Measurements from ENCODE around the gene NUAK1.

NUAK1 gene

GRCh38 chr12:106073179-106073578 is 65.6 kb downstream of the NUAK1 start:
- TF ChIP-seq CTCF (IDR thresholded peaks at IDR 0.05; ENCODE audit: low read depth, low read length, poor library complexity, severe bottlenecking) (no peak), EZH2phosphoT487 (IDR thresholded peaks at IDR 0.05; ENCODE audit: borderline replicate concordance, low read length) (no peak)
- Histone ChIP-seq H3K27me3 (ENCODE audit: control insufficient read depth, low read length) (peaks cover 15% of the 10 kb centered on the region), H3K36me3 (ENCODE audit: control insufficient read depth, low read length) (no peaks in the 10 kb centered on the region), H3K9me3 (ENCODE audit: control insufficient read depth, insufficient read depth, low read length) (no peaks in the 10 kb centered on the region), H3K4me1 (ENCODE audit: control insufficient read depth, low read length) (no peaks in the 10 kb centered on the region), H3K27ac (ENCODE audit: low read depth, low read length) (no peak overlapping the region), H3K79me2 (ENCODE audit: control insufficient read depth, low read length) (no peaks in the 10 kb centered on the region), H3F3A (ENCODE audit: control insufficient read depth, insufficient read depth) (no peaks in the 10 kb centered on the region), H3K4me2 (ENCODE audit: low read length) (no peak overlapping the region), H3K4me3 (ENCODE audit: low read length) (no peak overlapping the region), H4K20me1 (ENCODE audit: control insufficient read depth, insufficient read depth, low read depth, low read length) (no peaks in the 10 kb centered on the region), H3K9me2 (replicated peaks; ENCODE audit: control insufficient read depth, low read length) (no peaks in the 10 kb centered on the region)

DNA sequence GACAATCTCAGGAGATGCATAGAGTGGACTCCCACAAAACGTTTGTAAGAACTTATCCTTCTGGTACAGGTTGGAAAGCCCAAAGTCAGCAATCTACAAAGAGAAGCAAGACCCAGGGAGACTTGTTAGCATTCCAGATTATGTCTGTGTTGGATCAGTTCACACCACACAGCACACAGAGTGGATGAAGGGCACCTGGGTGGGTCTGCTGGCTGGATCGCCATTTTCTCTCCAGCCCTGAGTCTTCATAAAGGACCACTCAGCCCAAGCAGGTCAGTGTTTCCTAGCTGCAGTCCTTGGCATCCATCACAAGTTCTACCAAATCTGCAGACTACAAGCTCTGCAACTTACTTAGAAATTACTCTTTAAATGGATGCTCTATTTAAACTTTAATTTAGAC is 66.0 kb downstream of the NUAK1 start:
- Histone ChIP-seq H3K27ac (ENCODE audit: low read depth, low read length) (no peak overlapping the region), H3K36me3 (ENCODE audit: control insufficient read depth, low read length) (no peaks in the 10 kb centered on the region)

DNA sequence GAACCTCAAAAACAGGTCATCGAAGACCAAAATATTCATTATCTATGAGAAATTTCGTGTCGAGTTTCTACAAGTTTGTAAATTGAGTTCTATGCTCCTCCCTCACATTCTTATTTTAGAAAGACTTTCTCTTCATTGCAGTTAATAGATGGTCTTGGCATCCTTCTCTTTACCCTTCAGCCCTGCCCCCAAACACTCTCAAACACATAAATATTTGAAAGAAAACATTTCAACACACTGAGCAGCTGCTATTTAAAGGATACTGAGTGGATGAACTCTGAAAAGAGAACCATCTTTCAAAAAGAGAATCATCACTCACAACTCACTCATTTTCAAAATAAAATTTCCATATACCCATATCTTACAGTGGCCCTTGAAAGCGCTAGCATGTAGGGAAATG is 67.1 kb downstream of the NUAK1 start:
- no peaks in the 10 kb centered on the region for H3K9me2 ChIP-seq (replicated peaks; ENCODE audit: control insufficient read depth, low read length)
- H3F3A ChIP-seq (ENCODE audit: control insufficient read depth, insufficient read depth), result no peaks in the 10 kb centered on the region
- no peak overlapping the region for H3K4me2 ChIP-seq (ENCODE audit: low read length)
- H3K27ac ChIP-seq (ENCODE audit: low read depth, low read length), result no peak overlapping the region
- no peaks in the 10 kb centered on the region for H3K9me3 ChIP-seq (ENCODE audit: control insufficient read depth, insufficient read depth, low read length)
- H3K79me2 ChIP-seq (ENCODE audit: control insufficient read depth, low read length), result no peaks in the 10 kb centered on the region
- no peaks in the 10 kb centered on the region for H4K20me1 ChIP-seq (ENCODE audit: control insufficient read depth, insufficient read depth, low read depth, low read length)
- TF ChIP-seq EZH2phosphoT487 (IDR thresholded peaks at IDR 0.05; ENCODE audit: borderline replicate concordance, low read length) (no peak), CTCF (IDR thresholded peaks at IDR 0.05; ENCODE audit: low read depth, low read length, poor library complexity, severe bottlenecking) (no peak)
- no peaks in the 10 kb centered on the region for H3K36me3 ChIP-seq (ENCODE audit: control insufficient read depth, low read length)
- H3K4me1 ChIP-seq (ENCODE audit: control insufficient read depth, low read length), result no peaks in the 10 kb centered on the region
- H3K4me3 ChIP-seq (ENCODE audit: low read length), result no peak overlapping the region
- peaks cover 15% of the 10 kb centered on the region for H3K27me3 ChIP-seq (ENCODE audit: control insufficient read depth, low read length)

More for the DNA sequence above, 66.0 kb downstream of the NUAK1 start:
- no peaks in the 10 kb centered on the region for H3K9me2 ChIP-seq (replicated peaks; ENCODE audit: control insufficient read depth, low read length)
- no peak overlapping the region for H3K4me2 ChIP-seq (ENCODE audit: low read length)
- no peaks in the 10 kb centered on the region for H3K9me3 ChIP-seq (ENCODE audit: control insufficient read depth, insufficient read depth, low read length)
- peaks cover 15% of the 10 kb centered on the region for H3K27me3 ChIP-seq (ENCODE audit: control insufficient read depth, low read length)
- H3K79me2 ChIP-seq (ENCODE audit: control insufficient read depth, low read length), result no peaks in the 10 kb centered on the region
- H4K20me1 ChIP-seq (ENCODE audit: control insufficient read depth, insufficient read depth, low read depth, low read length), result no peaks in the 10 kb centered on the region
- H3K4me1 ChIP-seq (ENCODE audit: control insufficient read depth, low read length), result no peaks in the 10 kb centered on the region
- no peak overlapping the region for H3K4me3 ChIP-seq (ENCODE audit: low read length)
- no peaks in the 10 kb centered on the region for H3F3A ChIP-seq (ENCODE audit: control insufficient read depth, insufficient read depth)
- TF ChIP-seq EZH2phosphoT487 (IDR thresholded peaks at IDR 0.05; ENCODE audit: borderline replicate concordance, low read length) (no peak), CTCF (IDR thresholded peaks at IDR 0.05; ENCODE audit: low read depth, low read length, poor library complexity, severe bottlenecking) (no peak)

DNA sequence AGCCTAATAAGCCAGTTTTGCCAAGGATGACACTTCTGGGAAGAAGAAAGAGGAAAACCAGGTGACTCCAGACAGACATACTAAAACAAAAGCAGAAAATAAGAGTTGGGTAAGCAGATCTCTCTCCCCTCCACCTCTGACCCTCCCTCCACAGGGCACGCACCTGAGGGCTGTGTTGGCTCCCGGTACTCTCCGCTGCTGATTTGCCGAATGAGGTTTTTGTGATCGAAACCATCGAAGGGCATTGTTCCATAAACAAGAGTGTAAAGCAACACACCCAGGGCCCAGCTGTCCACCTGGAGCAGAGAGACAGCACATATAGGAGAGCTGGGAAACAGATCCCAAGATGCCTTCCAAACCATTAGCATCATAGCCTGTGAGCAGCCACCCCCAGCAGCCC is 68.1 kb downstream of the NUAK1 start:
- H3K36me3 ChIP-seq (ENCODE audit: control insufficient read depth, low read length), result no peaks in the 10 kb centered on the region
- H3K4me3 ChIP-seq (ENCODE audit: low read length), result no peak overlapping the region
- no peaks in the 10 kb centered on the region for H3F3A ChIP-seq (ENCODE audit: control insufficient read depth, insufficient read depth)
- no peak overlapping the region for H3K4me2 ChIP-seq (ENCODE audit: low read length)
- no peaks in the 10 kb centered on the region for H4K20me1 ChIP-seq (ENCODE audit: control insufficient read depth, insufficient read depth, low read depth, low read length)
- H3K9me3 ChIP-seq (ENCODE audit: control insufficient read depth, insufficient read depth, low read length), result no peaks in the 10 kb centered on the region
- no peaks in the 10 kb centered on the region for H3K9me2 ChIP-seq (replicated peaks; ENCODE audit: control insufficient read depth, low read length)
- H3K27me3 ChIP-seq (ENCODE audit: control insufficient read depth, low read length), result peaks cover 15% of the 10 kb centered on the region
- no peaks in the 10 kb centered on the region for H3K79me2 ChIP-seq (ENCODE audit: control insufficient read depth, low read length)
- no peaks in the 10 kb centered on the region for H3K4me1 ChIP-seq (ENCODE audit: control insufficient read depth, low read length)
- H3K27ac ChIP-seq (ENCODE audit: low read depth, low read length), result no peak overlapping the region
- TF ChIP-seq CTCF (IDR thresholded peaks at IDR 0.05; ENCODE audit: low read depth, low read length, poor library complexity, severe bottlenecking) (no peak), EZH2phosphoT487 (IDR thresholded peaks at IDR 0.05; ENCODE audit: borderline replicate concordance, low read length) (no peak)

All from DOHH2 (cell line).